ENCODE results near the gene SMPD3.

SMPD3 gene

DNA sequence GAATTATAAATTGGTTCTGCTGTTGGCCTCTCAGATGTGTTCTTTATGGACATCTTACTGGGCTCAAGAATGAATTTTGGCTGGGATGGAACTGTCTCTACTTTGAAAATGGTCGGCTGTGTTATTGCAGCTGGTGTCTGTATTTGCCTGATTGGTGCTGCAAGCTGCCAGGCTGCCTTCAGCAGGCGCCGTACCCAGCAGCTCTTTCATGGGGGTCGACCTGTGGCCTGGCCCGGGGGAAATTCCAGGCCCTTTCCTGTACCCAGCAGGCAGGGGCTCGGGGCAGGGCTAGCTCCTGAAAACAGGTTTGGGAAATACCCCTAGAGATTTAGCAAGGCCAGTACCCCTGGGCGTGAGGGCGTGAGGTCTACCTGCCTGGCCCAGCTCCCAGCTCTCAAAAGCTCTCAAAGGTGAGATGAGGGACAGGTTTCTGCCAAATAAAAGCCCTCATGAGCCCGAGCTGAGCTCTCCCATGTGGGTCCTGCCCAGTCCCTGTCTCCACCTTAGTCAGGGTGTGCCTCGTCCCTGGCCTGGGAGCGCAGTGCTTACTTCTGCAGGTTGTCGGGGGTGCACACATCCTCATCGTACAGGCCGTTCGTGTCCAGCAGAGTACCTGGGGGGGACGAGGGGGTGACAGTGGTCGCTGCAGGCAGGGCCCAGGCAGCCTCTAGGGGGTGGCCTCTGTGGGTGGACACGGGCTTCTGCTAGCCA, 85.2 kb downstream of the SMPD3 start:
- H3K36me3 Mint-ChIP-seq (ENCODE audit: low read depth): peaks cover 12% of the 10 kb centered on the region
- H3K4me1 Mint-ChIP-seq (ENCODE audit: low read depth): peaks cover 13% of the 10 kb centered on the region
- H3K27ac Mint-ChIP-seq: no peak overlapping the region
- H3K4me3 Mint-ChIP-seq: no peak overlapping the region
- no peaks in the 10 kb centered on the region for H3K9me3 Mint-ChIP-seq
- H3K27me3 Mint-ChIP-seq (ENCODE audit: low read depth): peaks cover 14% of the 10 kb centered on the region

DNA sequence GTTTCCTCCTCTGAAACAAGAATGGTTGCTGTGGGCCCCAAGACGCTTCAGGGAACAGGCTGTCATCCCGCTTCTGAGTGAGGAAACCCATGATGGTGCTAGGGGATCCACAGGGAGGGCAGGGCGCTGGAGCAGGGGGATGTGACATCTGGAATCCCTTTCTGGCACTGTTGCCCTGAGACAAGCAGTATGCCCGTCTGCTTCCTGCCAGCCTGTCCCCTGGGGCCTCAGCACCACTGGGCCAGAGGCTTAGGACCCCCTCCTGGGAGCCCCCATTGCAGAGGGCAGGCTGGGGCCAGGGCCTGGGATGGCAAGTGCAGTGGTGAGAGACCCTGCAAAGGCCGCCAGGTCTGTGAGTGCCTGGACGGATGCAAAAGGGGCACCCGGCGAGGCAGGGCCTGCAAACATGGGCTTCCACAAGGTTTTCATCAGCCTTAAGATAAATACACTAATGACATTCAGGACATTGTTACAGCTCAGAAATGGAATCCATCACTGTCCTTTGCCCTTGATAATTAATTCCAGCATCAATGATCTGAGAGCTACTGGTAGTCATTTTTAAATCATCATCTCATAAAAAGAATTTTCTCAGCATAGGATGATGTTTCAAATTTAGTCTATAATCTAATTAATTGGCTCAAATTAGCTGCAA, 85.9 kb downstream of the SMPD3 start:
- H3K36me3 Mint-ChIP-seq (ENCODE audit: low read depth): peaks cover 18% of the 10 kb centered on the region
- no peak overlapping the region for H3K27ac Mint-ChIP-seq
- no peak overlapping the region for H3K4me3 Mint-ChIP-seq
- H3K4me1 Mint-ChIP-seq (ENCODE audit: low read depth): peaks cover 12% of the 10 kb centered on the region
- H3K27me3 Mint-ChIP-seq (ENCODE audit: low read depth): peaks cover 12% of the 10 kb centered on the region
- no peaks in the 10 kb centered on the region for H3K9me3 Mint-ChIP-seq

DNA sequence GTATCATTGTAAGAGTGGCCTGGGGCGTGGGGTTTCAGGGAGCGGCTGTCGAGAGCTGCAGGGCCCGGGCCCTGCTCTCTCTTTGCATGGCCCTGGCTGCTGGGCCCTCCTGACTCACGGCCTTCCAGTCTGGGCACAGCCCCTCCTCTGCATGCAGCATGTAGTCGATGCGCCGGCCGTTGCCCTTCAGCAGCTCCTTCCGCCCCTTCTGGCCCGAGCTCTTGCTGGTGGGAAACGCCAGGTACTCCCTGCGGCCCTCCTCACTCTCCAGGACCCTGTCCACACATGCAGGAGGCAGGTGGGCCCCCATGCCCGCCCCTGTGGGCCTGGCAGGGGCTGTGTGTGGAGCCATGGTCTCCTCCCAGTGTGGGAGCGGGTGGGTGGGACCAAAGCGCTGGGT, 86.8 kb downstream of the SMPD3 start:
- H3K27ac Mint-ChIP-seq: no peak overlapping the region
- H3K4me1 Mint-ChIP-seq (ENCODE audit: low read depth): peaks cover 18% of the 10 kb centered on the region
- H3K4me3 Mint-ChIP-seq: no peak overlapping the region
- H3K27me3 Mint-ChIP-seq (ENCODE audit: low read depth): peaks cover 9% of the 10 kb centered on the region
- peaks cover 25% of the 10 kb centered on the region for H3K36me3 Mint-ChIP-seq (ENCODE audit: low read depth)
- H3K9me3 Mint-ChIP-seq: no peaks in the 10 kb centered on the region

DNA sequence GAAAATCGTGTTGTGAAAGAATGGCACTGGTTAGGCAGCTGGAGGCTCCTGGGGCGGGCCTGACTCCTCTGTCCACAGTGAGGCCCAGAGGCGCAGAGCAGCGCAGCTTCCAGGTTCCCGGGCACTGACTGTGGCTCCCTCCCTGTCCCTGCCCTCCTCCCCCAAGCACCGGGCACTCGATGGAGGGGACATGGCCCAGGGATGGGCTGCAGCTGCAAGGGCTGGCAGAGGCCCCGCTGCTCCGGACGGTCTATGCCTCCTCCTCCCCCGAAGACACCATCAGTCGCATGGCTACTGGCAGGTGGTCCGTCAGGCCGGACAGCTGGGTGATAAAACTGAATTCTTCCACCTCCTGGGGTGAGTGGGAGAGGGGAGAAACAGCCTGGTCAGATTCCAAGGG, 87.4 kb downstream of the SMPD3 start:
- Mint-ChIP-seq H3K27me3 (ENCODE audit: low read depth) (peaks cover 4% of the 10 kb centered on the region), H3K9me3 (no peaks in the 10 kb centered on the region), H3K27ac (no peak overlapping the region), H3K4me1 (ENCODE audit: low read depth) (peaks cover 21% of the 10 kb centered on the region), H3K36me3 (ENCODE audit: low read depth) (peaks cover 27% of the 10 kb centered on the region), H3K4me3 (no peak overlapping the region)

DNA sequence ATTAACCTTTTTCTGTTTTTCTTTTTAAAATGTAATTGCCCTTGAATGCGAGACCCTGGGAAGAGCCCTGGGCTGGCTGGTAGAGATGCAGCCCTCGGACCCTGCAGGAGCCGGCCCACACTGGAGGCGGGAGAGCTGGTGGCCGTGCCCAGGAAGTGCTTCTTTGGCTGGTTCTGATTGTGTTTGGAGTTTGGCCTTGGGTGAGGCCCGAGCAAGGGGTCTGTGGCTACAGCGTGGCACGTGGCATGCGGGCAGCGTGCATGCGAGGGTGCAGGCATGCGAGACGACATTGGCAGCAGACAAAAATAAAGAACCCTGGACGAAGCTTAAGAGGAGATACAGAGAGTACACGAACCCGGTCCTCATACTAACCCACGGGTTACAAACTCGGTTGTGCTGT, 87.8 kb downstream of the SMPD3 start:
- Mint-ChIP-seq H3K27ac (no peak overlapping the region), H3K36me3 (ENCODE audit: low read depth) (peaks cover 27% of the 10 kb centered on the region), H3K4me1 (ENCODE audit: low read depth) (peaks cover 24% of the 10 kb centered on the region), H3K27me3 (ENCODE audit: low read depth) (no peaks in the 10 kb centered on the region), H3K9me3 (no peaks in the 10 kb centered on the region), H3K4me3 (no peak overlapping the region)

DNA sequence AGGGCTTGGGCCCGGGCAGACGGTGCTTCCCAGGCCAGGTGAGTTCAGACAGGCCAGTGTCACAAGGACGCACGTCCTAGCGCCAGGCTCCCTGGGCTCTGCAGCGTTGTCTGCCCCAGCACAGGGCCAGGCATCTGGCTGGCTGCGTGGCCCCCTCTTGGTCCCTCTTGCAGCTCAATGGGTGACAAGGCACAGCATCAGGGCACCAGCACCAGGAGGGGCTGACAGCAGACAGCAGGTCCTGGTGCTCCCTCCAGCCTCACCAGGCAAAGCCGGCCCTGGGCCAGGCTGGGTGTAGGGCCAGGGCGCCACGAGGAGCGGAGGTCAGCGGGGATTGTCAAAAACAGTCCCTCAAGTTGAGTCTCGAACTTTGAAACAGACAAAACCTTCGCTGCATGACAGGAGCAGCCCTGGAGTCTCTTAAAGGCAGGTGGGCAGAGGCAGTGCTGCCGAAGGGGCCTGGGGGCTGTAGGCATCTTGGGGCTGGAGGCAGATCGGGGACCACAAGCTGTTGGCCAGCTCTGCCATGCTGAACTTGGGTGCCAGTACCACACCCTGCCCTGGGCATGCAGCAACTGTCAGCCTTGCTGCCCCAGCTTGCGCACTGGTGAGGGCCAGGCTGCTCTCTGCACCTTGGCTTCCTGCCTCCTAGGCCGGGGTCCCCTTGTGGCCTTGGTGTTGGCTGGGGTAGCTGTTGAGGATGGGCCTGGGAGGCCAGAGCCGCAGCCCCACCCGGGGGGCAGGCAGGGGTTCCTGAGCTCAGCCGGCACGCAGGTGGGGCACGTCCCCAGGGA, 88.7 kb downstream of the SMPD3 start:
- Mint-ChIP-seq H3K9me3 (no peaks in the 10 kb centered on the region), H3K27ac (no peak overlapping the region), H3K27me3 (ENCODE audit: low read depth) (no peaks in the 10 kb centered on the region), H3K4me1 (ENCODE audit: low read depth) (peaks cover 31% of the 10 kb centered on the region), H3K36me3 (ENCODE audit: low read depth) (peaks cover 35% of the 10 kb centered on the region), H3K4me3 (no peak overlapping the region)

DNA sequence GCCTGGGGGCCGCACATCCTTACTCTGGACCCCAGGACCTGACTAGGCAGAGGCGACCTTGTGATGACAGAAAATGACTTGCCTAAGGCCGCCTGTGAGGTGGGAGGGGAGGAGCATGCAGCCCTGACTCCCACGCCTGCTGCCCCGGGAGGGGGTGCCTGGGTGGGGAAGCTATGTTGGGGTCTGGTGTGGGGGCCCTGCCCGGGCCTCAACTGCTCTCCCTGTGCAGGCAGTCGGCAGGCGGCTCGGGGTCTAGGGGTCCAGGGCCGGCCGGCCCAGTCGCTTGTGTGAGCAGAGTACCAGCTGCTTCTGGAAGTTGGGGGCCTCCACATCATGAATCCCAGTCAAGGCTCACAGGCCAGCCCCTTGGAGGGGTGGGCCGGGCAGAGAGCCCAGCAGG, 89.4 kb downstream of the SMPD3 start:
- Mint-ChIP-seq H3K4me1 (ENCODE audit: low read depth) (peaks cover 31% of the 10 kb centered on the region), H3K9me3 (no peaks in the 10 kb centered on the region), H3K27me3 (ENCODE audit: low read depth) (no peaks in the 10 kb centered on the region), H3K27ac (no peak overlapping the region), H3K36me3 (ENCODE audit: low read depth) (peaks cover 38% of the 10 kb centered on the region), H3K4me3 (no peak overlapping the region)

DNA sequence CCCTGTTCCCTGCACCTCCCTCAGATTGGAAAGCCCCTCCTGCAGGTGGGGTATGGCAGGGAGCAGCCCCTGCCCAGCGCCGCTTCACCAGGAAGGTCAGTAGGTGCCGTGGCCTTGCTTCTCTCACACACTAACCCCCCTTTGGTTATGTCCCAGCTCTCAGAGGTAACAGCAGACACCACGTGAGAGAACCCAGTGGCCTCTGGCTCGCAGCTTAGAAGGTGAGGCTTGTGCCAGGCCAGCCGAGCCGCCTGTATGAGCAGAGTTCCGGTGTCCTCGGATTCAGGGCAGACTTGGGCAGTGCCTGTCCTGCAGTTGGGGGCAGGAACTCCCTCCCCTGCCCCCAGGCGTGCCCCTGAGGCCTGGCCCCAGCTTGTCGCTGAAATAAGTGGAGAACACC, 90.4 kb downstream of the SMPD3 start:
- peaks cover 45% of the 10 kb centered on the region for H3K36me3 Mint-ChIP-seq (ENCODE audit: low read depth)
- H3K4me1 Mint-ChIP-seq (ENCODE audit: low read depth): peaks cover 31% of the 10 kb centered on the region
- no peaks in the 10 kb centered on the region for H3K9me3 Mint-ChIP-seq
- H3K4me3 Mint-ChIP-seq: no peak overlapping the region
- H3K27me3 Mint-ChIP-seq (ENCODE audit: low read depth): no peaks in the 10 kb centered on the region
- H3K27ac Mint-ChIP-seq: no peak overlapping the region

DNA sequence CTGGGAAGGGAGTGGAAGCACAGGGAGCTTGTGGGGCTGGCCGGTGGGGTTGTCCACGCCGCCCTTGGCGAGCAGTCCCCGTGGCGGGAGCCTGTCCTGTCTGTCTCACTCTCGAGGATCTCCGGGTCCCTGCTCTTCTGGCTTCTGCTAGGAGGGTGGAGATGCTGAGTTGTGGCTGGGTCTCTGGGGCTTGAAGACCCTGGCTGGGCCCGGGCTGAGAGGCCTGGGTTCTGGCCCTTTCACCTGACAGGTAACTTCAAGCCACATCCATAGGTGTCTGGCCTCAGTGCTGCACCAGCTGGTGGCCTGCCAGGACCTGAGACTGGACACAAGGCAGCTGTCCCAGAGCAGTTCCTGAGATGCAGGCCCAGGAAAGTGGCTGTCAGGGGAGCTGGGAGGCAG, 90.8 kb downstream of the SMPD3 start:
- Mint-ChIP-seq H3K9me3 (no peaks in the 10 kb centered on the region), H3K36me3 (ENCODE audit: low read depth) (peaks cover 47% of the 10 kb centered on the region), H3K4me1 (ENCODE audit: low read depth) (peaks cover 31% of the 10 kb centered on the region), H3K27ac (no peak overlapping the region), H3K27me3 (ENCODE audit: low read depth) (no peaks in the 10 kb centered on the region), H3K4me3 (no peak overlapping the region)

DNA sequence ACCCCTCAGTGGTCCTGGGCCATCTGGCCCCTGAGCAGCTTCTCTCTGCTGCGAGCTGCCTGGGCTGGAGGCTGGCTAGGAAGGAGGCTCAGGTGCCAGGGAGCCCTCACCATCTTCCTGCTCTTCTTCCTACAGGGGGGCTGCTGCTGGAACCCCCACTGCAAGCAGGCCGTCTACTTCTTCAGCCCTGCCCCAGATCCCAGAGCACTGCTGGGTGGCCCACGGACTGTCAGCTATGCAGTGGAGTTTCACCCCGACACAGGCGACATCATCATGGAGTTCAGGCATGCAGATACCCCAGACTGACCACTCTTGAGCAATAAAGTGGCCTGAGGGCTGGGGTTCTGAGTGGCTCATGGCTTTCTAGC, 91.4 kb downstream of the SMPD3 start:
- Mint-ChIP-seq H3K36me3 (ENCODE audit: low read depth) (peaks cover 47% of the 10 kb centered on the region), H3K27ac (peak overlapping the region; percentile 36)

DNA sequence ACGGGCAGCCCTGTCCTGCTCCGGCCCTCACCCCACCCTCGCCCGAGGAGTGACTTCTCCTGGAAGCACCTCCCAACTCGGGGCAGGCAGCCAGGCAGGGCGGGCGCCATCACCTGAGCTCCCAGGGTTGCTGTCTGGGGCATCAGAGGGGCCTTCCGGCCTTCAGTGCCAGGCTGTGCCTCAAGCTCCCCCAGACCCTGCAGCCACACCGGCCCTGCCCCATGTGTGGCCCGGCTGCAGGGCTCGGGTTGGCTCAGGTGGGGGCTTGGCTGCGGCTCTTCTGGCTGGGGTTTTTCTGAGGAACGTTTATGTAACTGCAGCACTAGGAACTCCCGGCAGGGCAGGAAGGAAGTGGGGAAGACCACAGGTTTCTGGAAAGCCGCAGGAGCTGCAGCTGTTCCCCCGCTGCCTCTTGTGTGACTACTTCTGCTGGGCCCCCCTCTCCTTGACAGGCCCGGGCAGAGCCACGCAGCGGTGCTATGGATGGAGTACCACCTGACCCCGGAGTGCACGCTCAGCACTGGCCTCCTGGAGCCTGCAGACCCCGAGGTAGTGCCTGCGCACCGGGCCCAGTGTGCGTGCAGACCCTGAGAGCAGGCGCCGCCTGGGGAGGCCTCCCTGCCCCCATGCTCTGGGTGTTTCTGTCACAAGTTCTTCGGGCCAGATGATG, 91.9 kb downstream of the SMPD3 start:
- peaks cover 31% of the 10 kb centered on the region for H3K4me1 Mint-ChIP-seq (ENCODE audit: low read depth)
- peak overlapping the region; percentile 65 for H3K4me3 Mint-ChIP-seq
- peaks cover 51% of the 10 kb centered on the region for H3K36me3 Mint-ChIP-seq (ENCODE audit: low read depth)
- no peaks in the 10 kb centered on the region for H3K27me3 Mint-ChIP-seq (ENCODE audit: low read depth)
- H3K9me3 Mint-ChIP-seq: no peaks in the 10 kb centered on the region
- peak overlapping the region; percentile 75 for H3K27ac Mint-ChIP-seq

More for the DNA sequence above, 91.4 kb downstream of the SMPD3 start:
- peak overlapping the region; percentile 65 for H3K4me3 Mint-ChIP-seq
- H3K4me1 Mint-ChIP-seq (ENCODE audit: low read depth): peaks cover 31% of the 10 kb centered on the region
- no peaks in the 10 kb centered on the region for H3K27me3 Mint-ChIP-seq (ENCODE audit: low read depth)
- H3K9me3 Mint-ChIP-seq: no peaks in the 10 kb centered on the region

DNA sequence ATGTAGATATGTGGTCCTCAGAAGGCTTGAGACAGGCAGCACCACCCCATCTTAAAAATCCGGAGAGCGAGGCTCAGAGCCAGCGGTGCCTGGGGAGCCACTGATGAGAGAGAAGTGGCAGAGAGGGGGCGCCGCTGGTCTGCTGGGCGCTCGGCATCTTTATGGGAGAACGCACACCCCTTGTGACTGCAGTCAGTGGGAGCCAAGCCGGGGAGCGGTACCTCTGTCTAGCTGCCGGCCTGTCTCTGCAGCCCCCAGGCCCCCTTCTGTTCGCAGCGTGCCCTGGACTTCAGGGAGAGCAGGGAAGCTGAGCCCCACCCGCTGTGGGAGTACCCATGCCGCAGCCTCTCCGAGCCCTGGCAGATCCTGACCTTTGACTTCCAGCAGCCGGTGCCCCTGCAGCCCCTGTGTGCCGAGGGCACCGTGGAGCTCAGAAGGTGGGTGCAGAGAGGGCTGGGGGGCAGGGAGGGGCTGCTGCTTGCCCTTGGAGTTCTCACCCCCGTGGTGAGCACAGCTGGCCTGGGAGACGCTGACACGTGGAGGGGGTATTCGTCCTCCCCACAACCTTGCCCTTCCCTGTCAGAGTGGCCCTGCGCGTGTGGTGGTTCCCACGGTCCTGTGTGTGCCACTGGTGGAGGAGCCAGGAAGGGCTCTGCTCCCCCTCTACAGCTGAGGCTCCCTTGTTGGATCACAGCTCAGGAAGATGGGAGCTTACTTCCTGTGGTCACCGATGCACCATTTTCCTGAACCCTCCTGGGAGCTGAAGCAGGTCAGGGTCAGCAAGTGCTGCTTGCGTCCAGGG, 92.7 kb downstream of the SMPD3 start:
- no peaks in the 10 kb centered on the region for H3K9me3 Mint-ChIP-seq
- no peak overlapping the region for H3K27ac Mint-ChIP-seq
- peaks cover 49% of the 10 kb centered on the region for H3K36me3 Mint-ChIP-seq (ENCODE audit: low read depth)
- peaks cover 31% of the 10 kb centered on the region for H3K4me1 Mint-ChIP-seq (ENCODE audit: low read depth)
- H3K4me3 Mint-ChIP-seq: peak overlapping the region; percentile 65
- no peaks in the 10 kb centered on the region for H3K27me3 Mint-ChIP-seq (ENCODE audit: low read depth)

DNA sequence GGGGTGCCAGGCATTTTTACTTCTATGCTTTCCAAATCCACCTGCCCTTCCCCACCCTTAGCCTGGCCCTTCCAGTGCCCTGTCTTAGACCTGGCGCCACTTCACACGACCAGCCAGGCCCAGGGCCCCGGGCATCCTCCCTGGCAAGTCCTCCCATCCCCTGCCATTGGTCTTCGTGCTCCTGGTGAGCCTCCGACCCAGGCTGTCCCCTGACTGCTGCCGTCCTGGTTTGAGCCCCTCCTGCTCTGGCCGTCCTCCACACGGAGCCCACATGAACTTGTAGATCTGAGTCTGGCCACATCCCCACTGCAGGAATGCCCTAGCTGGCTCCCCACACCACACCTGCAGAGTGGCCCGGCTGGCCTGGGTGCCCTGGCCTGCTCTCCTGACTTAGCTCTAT, 93.5 kb downstream of the SMPD3 start:
- H3K27me3 Mint-ChIP-seq (ENCODE audit: low read depth): no peaks in the 10 kb centered on the region
- no peak overlapping the region for H3K4me3 Mint-ChIP-seq
- H3K9me3 Mint-ChIP-seq: no peaks in the 10 kb centered on the region
- H3K36me3 Mint-ChIP-seq (ENCODE audit: low read depth): peaks cover 49% of the 10 kb centered on the region
- no peak overlapping the region for H3K27ac Mint-ChIP-seq
- H3K4me1 Mint-ChIP-seq (ENCODE audit: low read depth): peaks cover 31% of the 10 kb centered on the region

DNA sequence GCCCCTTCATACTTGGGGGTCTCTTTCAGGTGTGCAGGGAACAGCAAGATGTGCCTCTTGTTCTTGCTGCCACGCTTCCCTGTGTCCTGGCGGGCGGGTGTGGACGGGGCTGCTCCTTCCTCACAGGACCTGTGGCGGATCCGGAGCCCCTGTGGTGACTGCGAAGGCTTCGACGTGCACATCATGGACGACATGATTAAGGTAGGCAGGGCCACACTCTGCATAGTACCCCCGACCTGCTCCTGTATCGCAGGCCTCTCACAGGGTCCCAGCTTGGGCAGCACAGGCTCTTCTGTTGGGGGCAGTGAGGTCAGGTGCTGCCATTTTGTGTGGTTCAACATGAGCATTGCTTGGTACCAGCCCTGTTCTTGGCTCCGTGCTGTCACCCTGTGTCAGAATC, 94.9 kb downstream of the SMPD3 start:
- Mint-ChIP-seq H3K27ac (no peak overlapping the region), H3K36me3 (ENCODE audit: low read depth) (peaks cover 59% of the 10 kb centered on the region), H3K27me3 (ENCODE audit: low read depth) (no peaks in the 10 kb centered on the region), H3K9me3 (no peaks in the 10 kb centered on the region), H3K4me1 (ENCODE audit: low read depth) (peaks cover 32% of the 10 kb centered on the region), H3K4me3 (no peak overlapping the region)

Data from T-helper 1 cell treated with Interleukin-12 subunit alpha and Interleukin-12 subunit beta and Interleukin-4 antibody, amounts not matched to agents 30 μg/mL and 1 μg/mL, for 36 hours (primary cell).